Measurements from ENCODE around the gene MXD4.

- TF ChIP-seq CEBPB (IDR thresholded peaks at IDR 0.05), result no peak
- TF ChIP-seq CREB1 (IDR thresholded peaks at IDR 0.05; ENCODE audit: low read depth), result no peak
- no peak for TF ChIP-seq ZBTB7A (IDR thresholded peaks at IDR 0.05; ENCODE audit: low read depth)
- TF ChIP-seq MAX (IDR thresholded peaks at IDR 0.05), result no peak
- no peak for TF ChIP-seq REST (IDR thresholded peaks at IDR 0.05; ENCODE audit: low read depth)
- no peak for TF ChIP-seq YY1 (IDR thresholded peaks at IDR 0.05; ENCODE audit: low read depth)
- TF ChIP-seq USF1 (IDR thresholded peaks at IDR 0.05), result no peak
- TF ChIP-seq EP300 (IDR thresholded peaks at IDR 0.05; ENCODE audit: borderline replicate concordance), result no peak
- no peak for TF ChIP-seq FOXM1 (IDR thresholded peaks at IDR 0.05; ENCODE audit: borderline replicate concordance, low read depth)
Observed at GRCh38 chr4:2217726-2218125, 44.2 kb downstream of the MXD4 start.

Data from Ishikawa (cell line).